ENCODE results near the gene RFX5. TPM values are rescaled to one million over a fixed set of nuclear protein-coding genes. Genes with fewer than 3 reads are reported as not detected.
"Not testable (repeated sequence)": the region's sequence is repeated elsewhere in the genome, so short reads cannot be mapped to it uniquely, and the experiment has no call there.

RFX5 gene
- polyA plus RNA-seq, 1 donor (not counting 4 experiments of a cell fraction or from before 2014, with no cell fraction given) = 55.4 TPM

- TF ChIP-seq EZH2 (IDR thresholded peaks at IDR 0.05; ENCODE audit: low read length) = no peak
- TF ChIP-seq, protein P1, sequence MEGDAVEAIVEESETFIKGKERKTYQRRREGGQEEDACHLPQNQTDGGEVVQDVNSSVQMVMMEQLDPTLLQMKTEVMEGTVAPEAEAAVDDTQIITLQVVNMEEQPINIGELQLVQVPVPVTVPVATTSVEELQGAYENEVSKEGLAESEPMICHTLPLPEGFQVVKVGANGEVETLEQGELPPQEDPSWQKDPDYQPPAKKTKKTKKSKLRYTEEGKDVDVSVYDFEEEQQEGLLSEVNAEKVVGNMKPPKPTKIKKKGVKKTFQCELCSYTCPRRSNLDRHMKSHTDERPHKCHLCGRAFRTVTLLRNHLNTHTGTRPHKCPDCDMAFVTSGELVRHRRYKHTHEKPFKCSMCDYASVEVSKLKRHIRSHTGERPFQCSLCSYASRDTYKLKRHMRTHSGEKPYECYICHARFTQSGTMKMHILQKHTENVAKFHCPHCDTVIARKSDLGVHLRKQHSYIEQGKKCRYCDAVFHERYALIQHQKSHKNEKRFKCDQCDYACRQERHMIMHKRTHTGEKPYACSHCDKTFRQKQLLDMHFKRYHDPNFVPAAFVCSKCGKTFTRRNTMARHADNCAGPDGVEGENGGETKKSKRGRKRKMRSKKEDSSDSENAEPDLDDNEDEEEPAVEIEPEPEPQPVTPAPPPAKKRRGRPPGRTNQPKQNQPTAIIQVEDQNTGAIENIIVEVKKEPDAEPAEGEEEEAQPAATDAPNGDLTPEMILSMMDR (optimal IDR thresholded peaks at IDR 0.05 in 1 of 3, IDR thresholded peaks at IDR 0.05 in 1 of 3, conservative IDR thresholded peaks at IDR 0.05 in 1 of 3; ENCODE audit: extremely low read depth in 1 of 3, insufficient read depth in 2 of 3, low read length in 3 of 3) = no peak
- H3K27me3 ChIP-seq (ENCODE audit: control insufficient read depth, extremely low read depth, insufficient read depth, low read length) = no peaks in the 10 kb centered on the region
- H3K9me1 ChIP-seq (ENCODE audit: control insufficient read depth, extremely low read depth, insufficient read depth, low read length) = no peaks in the 10 kb centered on the region
- no peak overlapping the region for H3K27ac ChIP-seq (ENCODE audit: control insufficient read depth, insufficient read depth, low read length)
- dilution Hi-C loops (cut with MboI; ENCODE audit: extremely low pct_ligation_motif_present, low sequenced_read_pairs) = no loop called here
- no peaks in the 10 kb centered on the region for H3K4me1 ChIP-seq (ENCODE audit: control insufficient read depth, extremely low read depth, insufficient read depth, low read length)
- no peaks in the 10 kb centered on the region for H3K36me3 ChIP-seq (ENCODE audit: control insufficient read depth in 2 of 2, extremely low read depth in 1 of 2, insufficient read depth in 2 of 2, low read length in 2 of 2)
- no peaks in the 10 kb centered on the region for H3K9me3 ChIP-seq (ENCODE audit: control insufficient read depth, low read depth, low read length)
- DNase-seq (ENCODE audit: low read depth, low spot score) (no peak), FAIRE-seq (no peak)
- H4K20me1 ChIP-seq (ENCODE audit: control insufficient read depth, extremely low read depth, insufficient read depth, low read length) = no peaks in the 10 kb centered on the region
- H3K4me2 ChIP-seq (ENCODE audit: control insufficient read depth, extremely low read depth, insufficient read depth, low read depth, low read length) = no peak overlapping the region
- H3K4me3 ChIP-seq (ENCODE audit: control insufficient read depth in 2 of 3, extremely low read depth in 1 of 3, insufficient read depth in 2 of 3, low read depth in 1 of 3, low read length in 3 of 3) = no peak overlapping the region
- H2AFZ ChIP-seq (ENCODE audit: control insufficient read depth, low read length) = no peak overlapping the region
- no peaks in the 10 kb centered on the region for H3K79me2 ChIP-seq (ENCODE audit: control insufficient read depth, insufficient read depth, low read length)
- H3K9ac ChIP-seq (ENCODE audit: control insufficient read depth, extremely low read depth, insufficient read depth, low read length) = no peak overlapping the region
Measured at GRCh38 chr1:151356696-151357095, 9.6 kb upstream of the RFX5 start.

- Histone ChIP-seq H3K4me3 (ENCODE audit: control insufficient read depth in 2 of 3, extremely low read depth in 1 of 3, insufficient read depth in 2 of 3, low read depth in 1 of 3, low read length in 3 of 3) (no peak overlapping the region), H3K27me3 (ENCODE audit: control insufficient read depth, extremely low read depth, insufficient read depth, low read length) (no peaks in the 10 kb centered on the region), H3K9me3 (ENCODE audit: control insufficient read depth, low read depth, low read length) (no peaks in the 10 kb centered on the region), H3K9ac (ENCODE audit: control insufficient read depth, extremely low read depth, insufficient read depth, low read length) (no peak overlapping the region), H3K27ac (ENCODE audit: control insufficient read depth, insufficient read depth, low read length) (no peak overlapping the region), H3K79me2 (ENCODE audit: control insufficient read depth, insufficient read depth, low read length) (no peaks in the 10 kb centered on the region), H3K9me1 (ENCODE audit: control insufficient read depth, extremely low read depth, insufficient read depth, low read length) (no peaks in the 10 kb centered on the region), H3K36me3 (ENCODE audit: control insufficient read depth in 2 of 2, extremely low read depth in 1 of 2, insufficient read depth in 2 of 2, low read length in 2 of 2) (no peaks in the 10 kb centered on the region), H3K4me1 (ENCODE audit: control insufficient read depth, extremely low read depth, insufficient read depth, low read length) (no peaks in the 10 kb centered on the region), H2AFZ (ENCODE audit: control insufficient read depth, low read length) (no peak overlapping the region), H4K20me1 (ENCODE audit: control insufficient read depth, extremely low read depth, insufficient read depth, low read length) (no peaks in the 10 kb centered on the region), H3K4me2 (ENCODE audit: control insufficient read depth, extremely low read depth, insufficient read depth, low read depth, low read length) (no peak overlapping the region)
- TF ChIP-seq, protein P1 (optimal IDR thresholded peaks at IDR 0.05 in 1 of 3, IDR thresholded peaks at IDR 0.05 in 1 of 3, conservative IDR thresholded peaks at IDR 0.05 in 1 of 3; ENCODE audit: extremely low read depth in 1 of 3, insufficient read depth in 2 of 3, low read length in 3 of 3) = no peak
- TF ChIP-seq EZH2 (IDR thresholded peaks at IDR 0.05; ENCODE audit: low read length) = no peak
- dilution Hi-C loops (cut with MboI; ENCODE audit: extremely low pct_ligation_motif_present, low sequenced_read_pairs) = no loop called here
- no peak for FAIRE-seq
- DNase-seq (ENCODE audit: low read depth, low spot score) = no peak
Measured at GRCh38 chr1:151352021-151352718, 5.1 kb upstream of the RFX5 start.

GRCh38 chr1:151350323-151350722, 3.3 kb upstream of the RFX5 start:
- DNase-seq (ENCODE audit: low read depth, low spot score); H3K79me2 ChIP-seq (ENCODE audit: control insufficient read depth, insufficient read depth, low read length); H3K4me1 ChIP-seq (ENCODE audit: control insufficient read depth, extremely low read depth, insufficient read depth, low read length); H3K4me3 ChIP-seq (ENCODE audit: control insufficient read depth in 2 of 3, extremely low read depth in 1 of 3, insufficient read depth in 2 of 3, low read depth in 1 of 3, low read length in 3 of 3); H2AFZ ChIP-seq (ENCODE audit: control insufficient read depth, low read length); H3K27me3 ChIP-seq (ENCODE audit: control insufficient read depth, extremely low read depth, insufficient read depth, low read length); H3K9ac ChIP-seq (ENCODE audit: control insufficient read depth, extremely low read depth, insufficient read depth, low read length); H3K27ac ChIP-seq (ENCODE audit: control insufficient read depth, insufficient read depth, low read length); dilution Hi-C loops (cut with MboI; ENCODE audit: extremely low pct_ligation_motif_present, low sequenced_read_pairs); FAIRE-seq; H3K9me1 ChIP-seq (ENCODE audit: control insufficient read depth, extremely low read depth, insufficient read depth, low read length); H3K36me3 ChIP-seq (ENCODE audit: control insufficient read depth in 2 of 2, extremely low read depth in 1 of 2, insufficient read depth in 2 of 2, low read length in 2 of 2); H4K20me1 ChIP-seq (ENCODE audit: control insufficient read depth, extremely low read depth, insufficient read depth, low read length); H3K9me3 ChIP-seq (ENCODE audit: control insufficient read depth, low read depth, low read length); H3K4me2 ChIP-seq (ENCODE audit: control insufficient read depth, extremely low read depth, insufficient read depth, low read depth, low read length): not testable (repeated sequence)

Data from keratinocyte (primary cell).